ENCODE data around the gene DCDC1.

DCDC1 gene

DNA sequence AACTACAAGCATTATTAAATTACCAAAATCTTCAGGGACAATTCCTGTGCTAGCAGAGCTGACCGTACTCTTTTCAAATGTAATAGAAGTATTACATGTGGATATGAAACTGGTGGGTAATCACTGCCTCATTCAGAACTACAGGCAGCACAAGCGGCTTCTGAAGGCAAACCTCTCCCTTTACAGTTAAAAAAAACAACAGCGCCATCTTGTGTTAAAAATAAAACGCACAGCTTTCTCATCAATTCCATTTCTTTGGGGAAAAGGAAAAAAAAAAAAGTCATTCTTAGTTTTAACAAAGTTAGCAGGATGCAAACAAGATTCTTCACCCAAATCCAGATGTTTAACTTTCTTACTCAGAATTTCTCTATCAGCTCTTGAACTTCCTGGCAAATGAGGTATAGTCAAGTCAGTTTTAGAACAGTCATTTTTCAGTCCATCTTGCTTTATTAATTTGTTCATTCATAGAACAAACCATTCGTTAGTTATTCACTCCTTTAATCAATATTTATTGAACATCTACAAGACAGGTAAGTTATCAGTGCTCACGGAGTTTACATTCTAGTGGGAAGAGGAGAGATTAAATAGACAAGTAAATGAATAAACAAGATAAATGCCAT is 451.6 kb downstream of the DCDC1 start:
- DNase-seq (ENCODE audit: extremely low read depth in 1 of 2, low read depth in 1 of 2), result no peak

DNA sequence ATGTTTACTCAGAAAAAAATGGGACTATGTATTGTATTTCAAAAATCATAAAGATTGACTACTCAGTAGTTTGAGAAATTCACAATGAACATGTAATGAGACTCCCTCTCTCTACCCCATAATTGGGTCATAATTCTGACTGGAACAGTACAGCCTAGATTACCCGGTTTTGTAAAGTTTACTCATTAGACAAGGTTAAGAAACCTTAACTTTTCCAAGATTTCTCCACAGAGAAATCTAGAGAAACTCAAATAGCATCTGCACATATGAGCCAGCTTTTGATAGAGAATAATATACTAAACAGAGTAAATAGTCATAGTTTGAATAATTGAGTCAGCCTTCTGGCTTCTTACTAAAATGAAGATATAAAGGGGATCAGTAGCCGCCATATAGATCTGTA is 452.3 kb downstream of the DCDC1 start:
- DNase-seq (ENCODE audit: extremely low read depth in 1 of 2, low read depth in 1 of 2), result no peak

DNA sequence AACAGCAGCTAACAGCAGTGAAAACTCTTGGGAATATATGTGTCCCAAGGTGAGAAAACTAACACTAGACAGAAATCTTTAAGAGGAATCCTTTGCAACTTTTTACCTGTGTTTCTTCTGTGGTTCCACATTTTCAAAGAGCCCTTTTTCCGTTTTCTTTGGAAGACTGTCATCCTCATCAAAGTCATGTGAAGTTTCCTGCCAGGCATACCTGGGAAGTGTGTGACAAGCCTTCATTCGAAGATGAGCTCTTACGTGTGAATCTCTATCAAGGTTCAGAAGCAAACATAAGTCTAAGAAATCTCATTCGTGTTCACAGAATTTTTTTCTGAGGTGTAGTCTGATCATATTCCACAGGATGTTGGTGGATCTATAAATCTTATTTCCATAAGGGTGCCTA is 452.8 kb downstream of the DCDC1 start:
- no peak for DNase-seq (ENCODE audit: extremely low read depth in 1 of 2, low read depth in 1 of 2)

- peak in 1 of 2 donors; percentile 0 for DNase-seq (ENCODE audit: extremely low read depth in 1 of 2, low read depth in 1 of 2)
Measured at GRCh38 chr11:30914143-30914762, 455.3 kb downstream of the DCDC1 start.

DNA sequence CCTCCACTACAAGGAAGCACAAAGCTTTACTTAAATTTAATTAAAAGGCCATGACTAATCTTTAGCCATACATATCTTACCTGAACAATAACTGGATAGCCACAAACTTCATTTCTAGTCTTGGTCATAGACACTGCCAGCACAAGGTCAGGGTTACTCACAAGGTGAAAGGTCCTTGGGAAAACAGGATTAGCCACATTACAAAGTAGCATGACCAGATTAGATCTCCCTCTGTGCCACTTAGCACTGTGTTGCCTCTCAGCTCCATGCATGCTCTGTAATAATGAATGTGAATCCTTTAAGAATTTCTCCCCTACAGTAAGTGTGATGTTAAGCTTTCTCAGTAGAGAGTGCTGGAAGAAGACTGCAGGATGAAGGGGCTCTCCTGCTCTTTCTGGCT is 458.3 kb downstream of the DCDC1 start:
- DNase-seq (ENCODE audit: extremely low read depth in 1 of 2, low read depth in 1 of 2), result no peak

DNA sequence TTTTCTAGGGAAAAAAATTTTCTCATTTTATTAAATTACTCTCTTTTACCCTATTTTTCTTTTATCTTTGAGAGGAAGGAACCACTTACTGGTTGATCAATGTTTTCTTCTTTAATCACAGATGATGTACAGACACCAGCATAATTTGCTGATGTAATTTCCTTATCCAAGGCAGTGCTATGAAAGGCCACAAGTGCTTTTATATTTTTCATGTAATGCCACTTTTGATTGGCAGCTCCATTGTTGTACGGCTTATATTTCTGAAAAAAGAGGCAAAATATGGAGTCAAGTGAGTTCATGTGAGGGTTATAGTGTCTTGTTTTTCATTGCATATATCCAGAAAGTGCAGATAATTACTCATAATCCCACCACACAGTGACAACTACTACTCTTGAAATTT is 460.7 kb downstream of the DCDC1 start:
- DNase-seq (ENCODE audit: extremely low read depth in 1 of 2, low read depth in 1 of 2), result no peak

- DNase-seq (ENCODE audit: extremely low read depth in 1 of 2, low read depth in 1 of 2), result no peak
Measured at GRCh38 chr11:30908272-30908671, 461.3 kb downstream of the DCDC1 start.

GRCh38 chr11:30902929-30903328 is 466.6 kb downstream of the DCDC1 start:
- DNase-seq (ENCODE audit: extremely low read depth in 1 of 2, low read depth in 1 of 2), result no peak

DNA sequence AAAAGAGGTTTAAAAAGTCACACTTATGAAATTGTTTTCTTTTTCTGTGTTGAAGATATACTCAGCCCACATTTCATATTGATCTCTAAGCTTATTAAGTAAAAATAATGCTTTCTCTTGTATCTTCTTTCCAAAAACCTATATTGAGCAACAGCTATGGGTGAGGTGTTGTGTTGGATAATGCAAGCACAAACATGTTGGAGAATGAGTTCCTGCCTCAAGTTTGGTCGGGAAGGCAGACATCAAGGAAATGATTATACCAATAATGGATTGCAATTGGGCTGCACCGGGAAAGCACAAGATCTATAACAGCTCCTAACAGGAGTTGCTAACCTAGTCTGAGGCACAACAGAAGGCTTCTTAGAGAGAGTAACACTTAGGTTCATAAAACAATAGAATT is 474.5 kb downstream of the DCDC1 start:
- no peak for DNase-seq (ENCODE audit: extremely low read depth in 1 of 2, low read depth in 1 of 2)

- no peak for DNase-seq (ENCODE audit: extremely low read depth in 1 of 2, low read depth in 1 of 2)
Measured at GRCh38 chr11:30893318-30893717, 476.2 kb downstream of the DCDC1 start.

- no peak for DNase-seq (ENCODE audit: extremely low read depth in 1 of 2, low read depth in 1 of 2)
Measured at GRCh38 chr11:30889143-30889794, 480.3 kb downstream of the DCDC1 start.

- DNase-seq (ENCODE audit: extremely low read depth in 1 of 2, low read depth in 1 of 2), result no peak
Measured at GRCh38 chr11:30879322-30880005, 490.1 kb downstream of the DCDC1 start.

- DNase-seq (ENCODE audit: extremely low read depth in 1 of 2, low read depth in 1 of 2), result no peak
Measured at GRCh38 chr11:30878400-30878799, 491.1 kb downstream of the DCDC1 start.

DNA sequence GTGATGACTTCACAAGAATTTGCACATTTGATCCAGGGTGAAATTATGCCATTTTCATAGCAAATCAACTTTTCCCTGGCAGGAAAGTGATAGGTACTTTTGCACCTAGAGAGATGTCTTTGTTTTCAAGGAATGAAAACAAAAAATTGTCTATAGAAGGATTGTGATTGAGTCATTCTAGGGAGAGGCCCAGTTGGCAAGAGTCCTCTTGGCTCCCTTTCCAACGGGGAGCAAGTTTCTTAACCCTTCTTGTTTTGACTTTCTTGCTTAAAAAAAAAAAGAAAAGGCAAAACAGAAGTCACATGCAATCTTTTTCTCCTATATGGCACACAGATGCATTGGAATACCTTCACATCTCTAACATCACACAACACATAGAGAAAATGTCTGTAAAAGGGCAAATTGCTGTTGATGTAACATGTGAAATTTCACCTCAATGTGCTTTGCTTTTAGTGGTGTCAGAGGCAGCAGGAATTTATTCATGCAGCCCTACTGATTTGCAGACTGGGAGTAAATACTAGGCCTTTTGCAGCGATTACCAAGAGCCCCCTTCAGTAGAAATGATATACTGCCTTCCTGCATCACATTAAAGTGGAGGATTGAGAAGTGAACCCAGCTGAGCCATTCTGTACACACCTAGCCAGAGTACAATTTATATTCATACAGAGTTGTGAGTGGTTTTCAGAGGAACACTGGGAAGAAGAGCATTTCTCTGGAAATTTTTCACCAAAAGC is 492.7 kb downstream of the DCDC1 start:
- DNase-seq (ENCODE audit: extremely low read depth in 1 of 2, low read depth in 1 of 2), result no peak

- no peak for DNase-seq (ENCODE audit: extremely low read depth in 1 of 2, low read depth in 1 of 2)
Measured at GRCh38 chr11:30876228-30876627, 493.3 kb downstream of the DCDC1 start.

DNA sequence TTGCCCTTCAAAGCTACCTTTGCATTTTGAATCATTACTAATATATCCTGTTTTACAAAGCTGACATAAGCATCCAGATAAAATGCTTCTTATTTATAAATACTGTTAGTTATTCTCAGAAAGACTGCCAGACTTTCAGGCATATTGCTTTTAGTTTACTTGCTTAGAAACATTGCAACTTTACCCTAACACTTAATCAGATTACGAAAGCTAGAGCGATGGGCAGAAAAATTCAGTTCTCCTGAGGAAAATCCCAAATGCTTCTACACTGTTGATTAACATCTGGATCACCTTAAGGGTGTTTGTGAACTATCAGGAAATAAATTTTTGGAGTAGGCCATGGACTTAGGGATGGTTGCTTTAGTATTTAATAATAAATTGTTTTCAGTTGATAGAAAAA is 493.7 kb downstream of the DCDC1 start:
- DNase-seq (ENCODE audit: extremely low read depth in 1 of 2, low read depth in 1 of 2), result no peak

- no peak for DNase-seq (ENCODE audit: extremely low read depth in 1 of 2, low read depth in 1 of 2)
Measured at GRCh38 chr11:30873924-30874610, 495.5 kb downstream of the DCDC1 start.

DNA sequence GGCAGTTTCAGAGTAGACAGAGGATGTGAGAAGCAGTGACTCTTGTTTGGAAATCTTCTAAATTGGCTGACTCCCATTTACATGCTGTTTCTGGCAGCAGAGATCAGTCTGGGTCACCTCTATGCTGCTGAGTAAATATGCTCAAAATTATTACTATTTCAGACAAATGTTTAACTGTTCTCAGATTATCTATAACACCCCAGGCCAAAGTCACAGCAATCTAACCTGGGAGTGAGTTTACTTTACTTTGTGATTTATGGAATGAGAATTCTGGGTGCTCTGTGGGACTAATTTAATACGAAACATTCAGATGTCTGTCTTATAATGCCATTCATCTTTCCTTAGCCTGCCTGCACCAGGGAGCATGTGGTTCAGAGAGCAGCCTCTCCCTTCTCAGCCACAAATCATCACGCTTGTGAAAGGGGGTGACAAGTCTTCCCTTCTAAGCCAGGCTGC is 500.9 kb downstream of the DCDC1 start:
- DNase-seq (ENCODE audit: extremely low read depth in 1 of 2, low read depth in 1 of 2), result no peak

DNA sequence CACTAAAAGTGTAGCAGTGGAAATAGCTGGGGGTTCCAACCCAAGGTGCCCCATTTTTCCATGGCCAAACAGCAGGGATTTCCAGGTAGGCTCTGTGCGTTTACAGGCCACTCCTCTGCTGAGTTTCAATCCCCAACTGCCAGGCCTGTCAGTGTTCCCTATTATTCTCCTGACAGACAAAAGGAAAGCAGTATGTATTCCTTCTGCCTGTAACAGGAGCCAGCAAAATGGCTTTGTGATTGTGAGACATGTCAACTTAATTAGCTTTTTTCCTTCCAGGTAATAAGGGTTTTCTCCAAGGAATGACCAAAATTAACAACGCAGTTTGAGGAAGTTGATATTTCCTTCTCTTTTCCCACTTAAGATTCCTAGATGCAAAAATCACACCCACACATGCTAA is 506.3 kb downstream of the DCDC1 start:
- DNase-seq (ENCODE audit: extremely low read depth in 1 of 2, low read depth in 1 of 2), result no peak

DNA sequence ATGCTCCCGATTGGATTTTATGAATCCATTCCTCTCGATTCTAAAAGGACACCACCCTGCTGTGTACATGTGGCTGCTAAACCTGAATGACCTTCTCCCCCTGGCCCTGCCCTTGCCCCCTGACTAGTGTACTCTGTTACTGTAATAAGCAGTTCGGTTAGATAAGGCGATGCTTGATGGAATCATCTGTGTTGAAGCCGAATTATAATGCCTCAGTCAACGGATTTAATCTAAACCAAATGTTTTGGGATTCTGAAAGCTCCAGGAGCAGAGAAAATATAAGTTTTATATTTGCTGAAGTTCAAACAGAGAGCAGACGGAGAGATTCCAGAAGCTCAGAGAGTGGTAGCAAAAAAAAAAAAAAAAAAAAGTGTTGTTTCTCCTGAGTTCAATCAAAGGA is 508.0 kb downstream of the DCDC1 start:
- no peak for DNase-seq (ENCODE audit: extremely low read depth in 1 of 2, low read depth in 1 of 2)

DNA sequence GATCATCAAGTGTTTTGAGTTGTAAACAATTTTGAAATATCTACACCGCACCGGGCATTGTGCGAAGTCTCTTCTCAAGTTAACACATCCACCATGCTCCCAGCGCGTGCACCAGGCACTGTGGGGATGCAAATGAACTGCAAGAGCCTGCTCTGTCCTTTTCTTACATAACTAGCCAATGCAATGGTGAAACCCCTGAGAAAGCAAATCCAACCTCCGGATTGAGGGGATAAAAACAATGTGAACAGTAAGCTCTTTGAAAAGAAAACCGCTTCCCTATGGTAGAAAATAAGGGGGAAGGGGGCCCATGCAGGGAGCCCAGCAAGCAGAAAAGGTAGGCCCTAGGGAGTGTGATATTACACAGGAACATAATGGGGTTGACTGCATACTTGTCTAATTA is 508.5 kb downstream of the DCDC1 start:
- no peak for DNase-seq (ENCODE audit: extremely low read depth in 1 of 2, low read depth in 1 of 2)
